Glutamatergic neuron (in vitro differentiated cells): Measurements from ENCODE around the gene IFNAR1. TPM values are rescaled to one million over a fixed set of nuclear protein-coding genes. Genes with fewer than 3 reads are reported as not detected.

ENCODE experiments used
- DNase-seq: peaks from one replicate; pipeline ENCODE4 v3.0.0; 2022
- H3K27ac Mint-ChIP-seq: one replicate; pipeline ENCODE4 v1.8.0; 2020; ENCODE audit warnings: mild to moderate bottlenecking, mixed read lengths, inconsistent platforms; ENCODE audit not compliant: unreplicated experiment
- H3K27me3 Mint-ChIP-seq: one replicate; pipeline ENCODE4 v1.8.0; 2020; ENCODE audit warnings: mild to moderate bottlenecking, moderate library complexity, mixed read lengths, inconsistent platforms; ENCODE audit not compliant: unreplicated experiment
- H3K36me3 Mint-ChIP-seq: one replicate; pipeline ENCODE4 v1.8.0; 2020; ENCODE audit warnings: mild to moderate bottlenecking, mixed read lengths, inconsistent platforms; ENCODE audit not compliant: unreplicated experiment
- H3K4me1 Mint-ChIP-seq: one replicate; pipeline ENCODE4 v1.8.0; 2020; ENCODE audit warnings: mild to moderate bottlenecking, low read depth, mixed read lengths, inconsistent platforms; ENCODE audit not compliant: unreplicated experiment
- H3K4me3 Mint-ChIP-seq: one replicate; pipeline ENCODE4 v1.8.0; 2020; ENCODE audit warnings: mild to moderate bottlenecking, mixed read lengths, inconsistent platforms; ENCODE audit not compliant: unreplicated experiment
- H3K9me3 Mint-ChIP-seq: one replicate; pipeline ENCODE4 v1.8.0; 2020; ENCODE audit warnings: mild to moderate bottlenecking, moderate library complexity, mixed read lengths, inconsistent platforms; ENCODE audit not compliant: unreplicated experiment
- total RNA-seq: library from RNA; stranded (reverse); fragmentation: NEBNext Ultra II Directional; extraction: Animal tissue kit (Norgen Biotek cat#: 25700); gene quantifications from one replicate; pipeline ENCODE4 v1.2.1, GENCODE V29; 2021; ENCODE audit not compliant: unreplicated experiment
- TF ChIP-seq, protein P1 (sequence below): fragments of 200-600 bp; sonication (generic); IDR thresholded peaks from one replicate; pipeline ENCODE4 v1.5.0; 2021; ENCODE audit not compliant: partially characterized antibody, unreplicated experiment

IFNAR1 gene
- total RNA-seq, 1 donor from 2014 or later, result 17.7 TPM

DNA sequence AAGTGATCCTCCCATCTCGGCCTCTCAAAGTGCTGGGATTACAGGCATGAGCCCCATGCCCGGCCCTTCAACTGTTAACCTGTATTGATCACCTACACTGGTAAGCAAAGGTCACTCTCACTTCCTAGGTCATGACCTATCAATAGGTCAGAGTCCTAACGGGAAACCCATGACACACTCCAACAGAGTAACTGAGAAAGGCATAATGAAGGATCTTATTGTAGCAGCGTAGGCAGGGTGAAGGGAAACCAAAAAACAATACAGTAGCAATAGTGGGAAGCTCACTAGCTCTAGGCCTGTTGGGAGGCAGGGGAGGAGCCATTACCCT is 19.5 kb upstream of the IFNAR1 start:
- no peak for DNase-seq
- H3K4me1 Mint-ChIP-seq, result peaks cover 12% of the 10 kb centered on the region
- H3K4me3 Mint-ChIP-seq, result no peak overlapping the region
- H3K9me3 Mint-ChIP-seq, result peaks cover 9% of the 10 kb centered on the region
- peaks cover 8% of the 10 kb centered on the region for H3K27me3 Mint-ChIP-seq
- H3K27ac Mint-ChIP-seq, result no peak overlapping the region
- peaks cover 12% of the 10 kb centered on the region for H3K36me3 Mint-ChIP-seq
- TF ChIP-seq, protein P1, sequence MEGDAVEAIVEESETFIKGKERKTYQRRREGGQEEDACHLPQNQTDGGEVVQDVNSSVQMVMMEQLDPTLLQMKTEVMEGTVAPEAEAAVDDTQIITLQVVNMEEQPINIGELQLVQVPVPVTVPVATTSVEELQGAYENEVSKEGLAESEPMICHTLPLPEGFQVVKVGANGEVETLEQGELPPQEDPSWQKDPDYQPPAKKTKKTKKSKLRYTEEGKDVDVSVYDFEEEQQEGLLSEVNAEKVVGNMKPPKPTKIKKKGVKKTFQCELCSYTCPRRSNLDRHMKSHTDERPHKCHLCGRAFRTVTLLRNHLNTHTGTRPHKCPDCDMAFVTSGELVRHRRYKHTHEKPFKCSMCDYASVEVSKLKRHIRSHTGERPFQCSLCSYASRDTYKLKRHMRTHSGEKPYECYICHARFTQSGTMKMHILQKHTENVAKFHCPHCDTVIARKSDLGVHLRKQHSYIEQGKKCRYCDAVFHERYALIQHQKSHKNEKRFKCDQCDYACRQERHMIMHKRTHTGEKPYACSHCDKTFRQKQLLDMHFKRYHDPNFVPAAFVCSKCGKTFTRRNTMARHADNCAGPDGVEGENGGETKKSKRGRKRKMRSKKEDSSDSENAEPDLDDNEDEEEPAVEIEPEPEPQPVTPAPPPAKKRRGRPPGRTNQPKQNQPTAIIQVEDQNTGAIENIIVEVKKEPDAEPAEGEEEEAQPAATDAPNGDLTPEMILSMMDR, result no peak

DNA sequence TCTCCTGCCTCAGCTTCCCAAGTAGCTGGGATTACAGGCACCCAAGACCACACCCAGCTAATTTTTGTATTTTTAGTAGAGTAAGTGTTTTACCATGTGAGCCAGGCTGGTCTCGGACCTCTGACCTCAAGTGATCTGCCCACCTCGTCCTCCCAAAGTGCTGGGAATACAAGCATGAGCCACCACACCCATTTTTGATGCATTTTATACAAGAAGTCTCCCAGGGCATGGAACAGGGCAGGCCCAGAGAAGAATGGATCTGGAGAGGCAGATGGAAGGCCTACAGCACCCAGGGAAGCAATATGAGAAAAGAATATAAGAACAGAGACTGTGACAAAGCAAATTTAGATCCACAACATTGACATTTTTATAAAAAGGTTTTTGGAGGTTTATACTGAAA is 18.8 kb upstream of the IFNAR1 start:
- no peak for DNase-seq
- H3K27me3 Mint-ChIP-seq, result peaks cover 8% of the 10 kb centered on the region

DNA sequence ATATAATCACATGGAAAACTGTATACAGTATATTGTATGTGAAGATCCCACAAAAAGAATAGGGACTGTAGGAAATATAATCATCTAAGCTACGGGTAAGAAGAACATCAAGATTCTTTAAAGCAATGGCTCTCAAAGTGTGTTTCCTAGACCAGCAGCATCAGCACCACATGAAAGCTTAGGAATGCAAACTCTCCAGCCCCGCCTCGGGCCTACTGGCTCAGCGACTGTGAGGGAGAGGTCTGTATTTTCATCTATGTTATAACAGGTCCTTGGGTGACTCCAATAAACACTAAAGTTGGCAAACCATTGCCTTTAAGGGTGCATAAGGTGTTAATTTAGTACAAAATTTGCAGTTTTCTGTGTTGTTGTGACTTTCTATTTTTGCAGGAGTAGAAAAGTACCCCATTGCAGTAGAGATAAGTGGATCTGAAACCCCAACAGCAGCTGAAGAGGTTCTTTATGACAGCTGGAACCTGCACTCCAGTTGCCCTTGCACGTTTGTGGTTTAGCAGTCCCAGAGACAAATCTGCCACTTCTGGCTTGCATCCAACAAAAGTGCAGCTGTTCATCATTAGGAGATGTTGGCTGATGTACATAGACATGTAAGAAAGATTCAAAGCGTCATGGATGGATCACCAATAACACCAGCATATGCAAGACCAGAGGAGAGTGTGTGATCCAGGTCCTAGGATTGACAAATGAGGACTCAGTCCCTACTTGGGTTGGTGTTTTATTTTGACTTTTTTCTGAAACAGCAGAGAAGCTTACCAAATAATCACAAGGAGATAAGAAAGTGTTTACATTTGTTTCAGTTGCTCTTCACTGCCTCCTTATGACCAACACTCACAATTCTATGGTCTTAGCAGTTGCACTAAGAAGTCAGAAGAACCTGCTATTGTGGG is 15.9 kb upstream of the IFNAR1 start:
- H3K27ac Mint-ChIP-seq, result no peak overlapping the region
- no peak overlapping the region for H3K4me3 Mint-ChIP-seq
- TF ChIP-seq, protein P1, result no peak

More for the DNA sequence above, 18.8 kb upstream of the IFNAR1 start:
- TF ChIP-seq, protein P1, result no peak
- Mint-ChIP-seq H3K9me3 (peaks cover 9% of the 10 kb centered on the region), H3K4me1 (peaks cover 12% of the 10 kb centered on the region), H3K27ac (no peak overlapping the region), H3K4me3 (no peak overlapping the region), H3K36me3 (peaks cover 14% of the 10 kb centered on the region)

DNA sequence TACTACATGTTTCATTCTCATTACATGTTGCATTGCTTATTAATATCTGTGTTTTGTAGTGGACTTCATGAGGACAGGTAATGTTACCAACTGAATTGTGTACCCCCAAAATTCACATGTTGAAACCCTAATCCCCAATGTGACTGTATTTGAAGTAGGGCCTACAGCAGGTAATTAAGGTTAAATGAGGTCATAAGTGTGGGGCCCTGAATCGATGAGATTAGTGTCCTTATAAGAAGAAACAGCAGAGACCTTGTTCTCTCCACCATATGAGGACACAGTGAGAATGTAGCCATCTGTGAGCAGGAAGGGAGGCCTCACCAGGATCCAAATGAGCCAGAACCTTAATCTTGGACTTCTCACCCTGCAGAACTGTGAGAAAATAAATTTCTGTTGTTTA is 15.0 kb upstream of the IFNAR1 start:
- TF ChIP-seq, protein P1, result no peak
- no peak for DNase-seq
- peaks cover 5% of the 10 kb centered on the region for H3K27me3 Mint-ChIP-seq
- H3K4me1 Mint-ChIP-seq, result peaks cover 11% of the 10 kb centered on the region
- H3K9me3 Mint-ChIP-seq, result peaks cover 6% of the 10 kb centered on the region
- H3K27ac Mint-ChIP-seq, result no peak overlapping the region
- peaks cover 21% of the 10 kb centered on the region for H3K36me3 Mint-ChIP-seq
- no peak overlapping the region for H3K4me3 Mint-ChIP-seq

More for the DNA sequence above, 15.9 kb upstream of the IFNAR1 start:
- H3K9me3 Mint-ChIP-seq, result peaks cover 6% of the 10 kb centered on the region
- H3K36me3 Mint-ChIP-seq, result peaks cover 20% of the 10 kb centered on the region
- H3K27me3 Mint-ChIP-seq, result peaks cover 5% of the 10 kb centered on the region
- no peak for DNase-seq
- peaks cover 11% of the 10 kb centered on the region for H3K4me1 Mint-ChIP-seq

DNA sequence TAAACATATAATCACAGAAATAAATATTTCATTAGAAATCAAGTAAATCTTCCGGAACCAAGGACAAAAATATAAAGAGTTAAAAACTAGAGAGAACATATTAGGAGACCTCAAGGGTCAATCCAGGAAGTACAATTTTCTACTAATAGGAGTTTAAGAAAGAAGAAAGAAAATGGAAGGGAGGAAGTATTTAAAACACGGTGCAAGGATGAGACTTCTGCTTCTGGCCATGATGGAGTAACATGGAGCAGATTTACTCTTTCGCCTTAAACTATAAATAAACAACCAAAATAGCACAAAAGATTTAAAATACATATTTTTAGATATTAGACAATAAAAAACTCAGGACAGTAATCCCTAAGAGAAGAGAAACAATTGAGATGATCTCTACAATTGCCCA is 12.6 kb upstream of the IFNAR1 start:
- Mint-ChIP-seq H3K4me3 (no peak overlapping the region), H3K4me1 (peaks cover 8% of the 10 kb centered on the region), H3K9me3 (peaks cover under 1% of the 10 kb centered on the region), H3K27me3 (peaks cover 7% of the 10 kb centered on the region), H3K27ac (no peak overlapping the region), H3K36me3 (peaks cover 18% of the 10 kb centered on the region)
- TF ChIP-seq, protein P1, result no peak
- DNase-seq, result no peak
